T-helper 17 cell (primary cell): ENCODE results near the gene USP35. TPM values are rescaled to one million over a fixed set of nuclear protein-coding genes. Genes with fewer than 3 reads are reported as not detected.

Source experiments
- ATAC-seq: fragments of 150-1000 bp; cut with Tn5 transposase; 2 replicates; pipeline ENCODE4 v1.10.0; 2021; ENCODE audit warnings: mild to moderate bottlenecking, moderate library complexity
- DNase-seq, 3 donors: peaks; one replicate each; pipeline versions ENCODE4 v3.0.0 to v3.0.0-alpha.2; 2020 to 2021
- H3K9me3 ChIP-seq: one replicate; pipeline ENCODE4 v1.7.0; 2013; ENCODE audit warnings: low read length, mild to moderate bottlenecking; ENCODE audit not compliant: control insufficient read depth, poor library complexity, severe bottlenecking
- H3K27ac Mint-ChIP-seq: one replicate; pipeline ENCODE4 v1.8.0; 2022; ENCODE audit warnings: mild to moderate bottlenecking, moderate library complexity, mixed read lengths
- H3K27me3 Mint-ChIP-seq: one replicate; pipeline ENCODE4 v1.8.0; 2022; ENCODE audit warnings: mixed read lengths
- H3K36me3 Mint-ChIP-seq: one replicate; pipeline ENCODE4 v1.8.0; 2022; ENCODE audit warnings: low read depth, mixed read lengths
- H3K4me1 Mint-ChIP-seq: one replicate; pipeline ENCODE4 v1.8.0; 2022; ENCODE audit warnings: mild to moderate bottlenecking, mixed read lengths
- H3K4me3 Mint-ChIP-seq: one replicate; pipeline ENCODE4 v1.8.0; 2022; ENCODE audit warnings: mild to moderate bottlenecking, moderate library complexity, mixed read lengths
- total RNA-seq, 4 donors: library from RNA in 2 of 4; stranded (reverse) in 2 of 4; gene quantifications; one replicate each; pipeline ENCODE4 v1.2.3 and lab custom pipeline; 2022 to 2026

The USP35 gene
- total RNA-seq, 2 donors from 2014 or later, result 10.5 to 13.4 TPM

DNA sequence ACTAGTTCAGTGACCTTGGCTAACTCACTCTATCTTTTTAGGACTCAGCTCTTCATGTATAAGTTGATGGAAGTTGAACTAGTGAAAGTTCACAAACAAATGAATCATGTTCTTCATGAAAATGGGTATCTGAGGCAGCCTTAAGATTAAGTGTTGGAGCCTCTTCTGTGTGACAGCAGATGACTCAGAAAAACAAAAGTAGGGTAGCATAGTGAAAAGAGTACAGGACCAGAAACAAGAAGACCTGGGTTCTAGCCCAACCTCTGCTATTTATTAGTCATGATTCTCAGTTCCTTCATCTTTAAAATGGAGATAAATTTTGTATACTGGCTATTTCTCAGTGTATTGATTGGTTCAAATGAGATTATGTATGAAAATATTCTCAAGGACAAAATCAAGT is 60.2 kb downstream of the USP35 start:
- no peaks in the 10 kb centered on the region for H3K9me3 ChIP-seq
- no peak overlapping the region for H3K4me3 Mint-ChIP-seq
- peaks cover 4% of the 10 kb centered on the region for H3K36me3 Mint-ChIP-seq
- H3K27ac Mint-ChIP-seq, result no peak overlapping the region
- peaks cover 13% of the 10 kb centered on the region for H3K4me1 Mint-ChIP-seq
- ATAC-seq, result no peak
- no peak for DNase-seq
- H3K27me3 Mint-ChIP-seq, result no peaks in the 10 kb centered on the region

DNA sequence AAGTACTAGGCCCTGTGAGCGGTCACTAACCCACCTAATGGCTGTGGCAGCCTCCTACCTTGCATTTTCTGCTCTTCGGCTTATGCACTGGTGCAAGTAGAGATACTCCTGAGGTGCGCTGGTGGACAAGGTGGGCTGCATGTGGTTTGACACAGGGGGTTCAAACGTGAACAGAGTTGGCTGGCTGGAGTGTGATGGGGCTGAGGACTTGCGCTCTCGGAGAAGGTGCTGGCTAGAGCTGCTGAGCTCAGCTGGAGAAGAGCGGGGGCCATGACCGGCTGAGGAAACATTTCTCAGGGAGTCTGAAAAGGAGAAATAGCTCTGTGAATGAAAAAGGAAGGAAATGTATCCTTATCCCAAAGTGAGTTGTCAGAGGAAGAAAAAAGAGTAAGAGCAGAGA is 61.4 kb downstream of the USP35 start:
- peak overlapping the region; percentile 82 for H3K27ac Mint-ChIP-seq
- ATAC-seq, result no peak

DNA sequence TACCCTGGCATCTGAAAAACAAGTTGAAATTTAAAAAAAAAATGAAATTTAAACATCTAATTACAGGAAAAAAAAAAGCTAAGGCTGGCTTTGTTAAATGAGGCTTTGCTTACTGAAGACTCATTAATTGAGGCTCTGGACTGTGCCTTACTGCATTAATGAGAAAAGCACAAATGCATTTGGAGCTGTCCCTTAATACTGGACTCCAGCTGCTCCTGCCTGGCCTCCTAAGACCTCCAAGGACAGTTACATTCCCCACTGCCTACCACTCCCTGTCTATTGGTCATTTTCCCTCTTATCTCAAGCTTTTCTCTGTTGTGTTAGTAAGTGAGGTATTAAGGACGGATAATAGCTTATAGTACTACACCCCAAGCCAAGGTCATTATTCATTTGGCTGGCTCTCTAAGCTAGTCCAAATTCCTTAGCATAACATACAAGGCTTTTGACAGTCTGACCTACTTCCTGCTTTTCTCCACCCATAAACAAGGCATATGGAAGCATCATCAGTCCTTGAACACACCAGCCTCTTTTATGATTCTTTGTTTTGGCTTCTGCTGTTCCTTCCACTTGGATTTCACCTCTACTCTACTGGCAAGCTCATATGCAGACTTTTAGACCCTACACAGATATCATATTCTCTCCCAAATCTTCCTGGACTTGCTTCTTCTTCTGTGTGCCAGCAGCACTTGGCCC is 62.5 kb downstream of the USP35 start:
- no peak overlapping the region for H3K4me3 Mint-ChIP-seq
- no peaks in the 10 kb centered on the region for H3K27me3 Mint-ChIP-seq
- H3K4me1 Mint-ChIP-seq, result peaks cover 5% of the 10 kb centered on the region
- DNase-seq (no peak), ATAC-seq (no peak)
- peak overlapping the region; percentile 82 for H3K27ac Mint-ChIP-seq
- peaks cover 2% of the 10 kb centered on the region for H3K36me3 Mint-ChIP-seq
- no peaks in the 10 kb centered on the region for H3K9me3 ChIP-seq

More for the DNA sequence above, 61.4 kb downstream of the USP35 start:
- Mint-ChIP-seq H3K36me3 (peaks cover 2% of the 10 kb centered on the region), H3K27me3 (no peaks in the 10 kb centered on the region), H3K4me3 (no peak overlapping the region), H3K4me1 (peaks cover 5% of the 10 kb centered on the region)
- no peak for DNase-seq
- no peaks in the 10 kb centered on the region for H3K9me3 ChIP-seq

DNA sequence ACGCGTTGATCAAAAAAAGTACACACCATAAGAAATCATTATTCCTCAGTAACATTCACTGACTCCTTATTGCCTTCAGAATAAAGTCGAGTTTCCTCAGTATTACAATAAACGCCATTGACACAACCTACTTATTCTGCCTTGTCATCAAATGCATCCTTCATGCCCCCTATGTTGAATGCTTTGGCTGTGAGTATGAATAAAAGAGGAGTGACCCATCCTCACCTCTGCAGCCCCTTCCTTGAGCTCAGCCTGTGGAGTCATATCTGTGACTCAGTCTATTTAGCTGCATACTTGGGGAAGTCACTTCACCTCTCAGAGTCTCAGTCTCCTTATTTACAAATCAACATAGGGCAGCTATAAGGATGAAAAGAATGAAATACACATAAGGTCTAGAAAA is 65.1 kb downstream of the USP35 start:
- no peak overlapping the region for H3K27ac Mint-ChIP-seq
- ATAC-seq (no peak), DNase-seq (no peak)
- peaks cover 6% of the 10 kb centered on the region for H3K4me1 Mint-ChIP-seq
- H3K9me3 ChIP-seq, result no peaks in the 10 kb centered on the region
- no peaks in the 10 kb centered on the region for H3K27me3 Mint-ChIP-seq
- H3K36me3 Mint-ChIP-seq, result peaks cover 3% of the 10 kb centered on the region
- no peak overlapping the region for H3K4me3 Mint-ChIP-seq

DNA sequence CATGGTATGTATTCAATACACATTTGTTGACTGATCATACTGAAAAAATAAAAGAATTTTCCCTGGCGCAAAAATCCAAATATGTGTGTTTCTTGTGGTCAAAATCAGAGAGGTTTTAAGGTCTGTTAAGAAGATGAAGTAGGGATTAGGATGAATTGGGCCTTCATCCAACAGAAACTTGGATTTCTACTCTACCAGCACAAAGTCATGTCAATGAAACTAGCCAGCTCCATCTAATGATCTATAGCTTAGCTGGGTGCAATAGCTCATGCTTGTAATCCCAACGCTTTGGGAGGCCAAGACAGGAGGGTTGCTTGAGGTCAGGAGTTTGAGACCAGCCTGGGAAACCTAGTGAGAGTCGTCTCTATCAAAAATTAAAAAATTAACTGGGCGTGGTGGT is 65.5 kb downstream of the USP35 start:
- Mint-ChIP-seq H3K36me3 (peaks cover 3% of the 10 kb centered on the region), H3K4me1 (peaks cover 6% of the 10 kb centered on the region), H3K4me3 (no peak overlapping the region), H3K27ac (no peak overlapping the region), H3K27me3 (no peaks in the 10 kb centered on the region)
- DNase-seq, result no peak
- ATAC-seq, result no peak
- H3K9me3 ChIP-seq, result no peaks in the 10 kb centered on the region

DNA sequence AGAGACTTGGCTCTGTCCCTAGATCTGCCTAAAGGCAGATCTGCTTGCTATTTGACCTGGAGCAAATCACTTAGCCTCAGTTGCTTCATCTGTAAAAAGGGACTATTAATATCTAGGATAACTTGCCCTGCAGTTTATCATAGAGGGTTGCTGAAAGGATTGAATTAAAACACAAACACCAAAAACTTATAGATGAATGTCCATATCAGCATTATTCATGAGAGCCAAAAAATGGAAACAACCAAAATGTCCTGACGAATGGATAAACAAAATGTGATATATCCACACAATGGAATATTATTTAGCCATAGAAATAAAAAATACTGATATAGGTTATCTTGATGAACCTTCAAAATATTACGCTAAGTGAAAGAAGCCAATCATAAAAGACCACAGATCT is 67.2 kb downstream of the USP35 start:
- DNase-seq (no peak), ATAC-seq (no peak)
- Mint-ChIP-seq H3K27ac (no peak overlapping the region), H3K4me3 (peak overlapping the region; percentile 51), H3K27me3 (no peaks in the 10 kb centered on the region), H3K4me1 (peaks cover 4% of the 10 kb centered on the region), H3K36me3 (peaks cover 3% of the 10 kb centered on the region)
- no peaks in the 10 kb centered on the region for H3K9me3 ChIP-seq

DNA sequence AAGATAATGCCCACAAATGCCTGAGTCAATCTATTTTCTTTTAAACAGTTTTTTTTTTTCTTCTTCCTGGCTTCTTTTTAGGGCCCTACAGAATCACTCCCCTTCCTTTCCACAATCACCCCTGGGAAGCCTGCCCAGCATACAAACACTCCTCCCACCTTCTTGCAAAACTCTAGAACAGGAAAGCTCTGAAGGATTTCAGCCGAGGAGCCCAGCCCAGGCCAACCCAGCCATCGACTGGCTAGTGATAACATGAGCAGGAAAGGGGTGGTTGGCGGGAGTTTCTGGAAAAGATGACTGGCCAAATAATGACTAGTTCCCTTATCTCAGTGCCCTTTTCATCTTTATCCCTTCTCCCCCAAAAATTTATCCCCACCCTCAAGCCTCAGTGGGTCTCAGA is 68.2 kb downstream of the USP35 start:
- Mint-ChIP-seq H3K36me3 (peaks cover 3% of the 10 kb centered on the region), H3K27ac (no peak overlapping the region), H3K4me3 (no peak overlapping the region), H3K27me3 (no peaks in the 10 kb centered on the region), H3K4me1 (peaks cover 4% of the 10 kb centered on the region)
- DNase-seq (no peak), ATAC-seq (no peak)
- no peaks in the 10 kb centered on the region for H3K9me3 ChIP-seq

DNA sequence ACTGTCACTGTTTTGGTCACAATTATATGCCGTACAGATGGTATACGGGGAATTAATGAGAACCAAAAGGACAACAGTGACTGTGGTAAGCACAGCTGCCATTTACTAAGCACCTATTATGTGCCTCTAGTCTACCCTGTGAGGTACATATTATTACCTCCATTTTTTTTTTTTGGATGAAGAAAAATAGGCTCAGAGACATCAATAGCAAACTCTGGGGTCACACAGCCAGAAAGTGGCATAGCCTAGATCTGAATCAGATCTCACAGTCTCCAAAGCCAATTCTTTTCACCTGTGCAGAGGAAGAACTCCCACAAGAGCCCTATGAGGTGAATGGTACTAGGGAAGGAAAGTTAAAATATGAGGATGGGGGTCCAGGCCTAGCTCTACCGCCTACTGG is 68.9 kb downstream of the USP35 start:
- Mint-ChIP-seq H3K36me3 (peaks cover 3% of the 10 kb centered on the region), H3K27ac (no peak overlapping the region)
- no peaks in the 10 kb centered on the region for H3K9me3 ChIP-seq

DNA sequence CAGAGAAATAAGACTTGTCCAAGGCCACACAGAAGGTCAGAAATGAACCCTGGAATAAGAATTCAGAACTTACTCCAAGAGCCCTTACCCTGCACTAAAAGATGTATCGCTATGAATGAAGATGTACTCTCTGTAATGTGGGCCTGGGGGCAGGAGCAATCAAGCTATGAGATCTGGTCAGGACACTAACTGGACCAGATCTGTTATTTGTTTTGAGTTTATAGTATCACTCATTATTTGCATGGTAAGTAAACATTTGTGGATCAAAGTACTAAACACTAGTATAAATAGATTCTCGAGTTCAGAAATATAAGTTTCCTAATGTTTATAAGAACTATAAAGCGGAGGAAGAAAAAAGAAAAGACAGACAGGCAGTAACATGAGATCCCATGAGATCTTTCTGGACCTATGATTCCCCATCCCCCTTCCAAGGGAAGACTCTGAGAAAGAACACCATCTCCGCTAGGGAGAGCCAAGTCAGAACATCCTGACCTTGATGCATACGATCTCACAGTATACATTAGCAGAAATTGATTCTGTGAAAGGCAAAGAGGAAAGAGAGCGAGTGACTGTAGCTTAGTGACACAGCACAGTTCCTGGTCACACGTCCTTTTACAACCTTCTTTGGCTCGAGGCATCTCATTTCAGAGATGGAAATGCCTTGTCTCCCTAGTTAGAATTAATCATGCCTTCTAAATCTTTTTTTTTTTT is 71.2 kb downstream of the USP35 start:
- no peak for DNase-seq
- H3K36me3 Mint-ChIP-seq, result peaks cover 3% of the 10 kb centered on the region
- no peak overlapping the region for H3K4me3 Mint-ChIP-seq

More for the DNA sequence above, 68.9 kb downstream of the USP35 start:
- Mint-ChIP-seq H3K4me1 (peaks cover 2% of the 10 kb centered on the region), H3K27me3 (no peaks in the 10 kb centered on the region), H3K4me3 (no peak overlapping the region)
- ATAC-seq, result no peak
- no peak for DNase-seq

DNA sequence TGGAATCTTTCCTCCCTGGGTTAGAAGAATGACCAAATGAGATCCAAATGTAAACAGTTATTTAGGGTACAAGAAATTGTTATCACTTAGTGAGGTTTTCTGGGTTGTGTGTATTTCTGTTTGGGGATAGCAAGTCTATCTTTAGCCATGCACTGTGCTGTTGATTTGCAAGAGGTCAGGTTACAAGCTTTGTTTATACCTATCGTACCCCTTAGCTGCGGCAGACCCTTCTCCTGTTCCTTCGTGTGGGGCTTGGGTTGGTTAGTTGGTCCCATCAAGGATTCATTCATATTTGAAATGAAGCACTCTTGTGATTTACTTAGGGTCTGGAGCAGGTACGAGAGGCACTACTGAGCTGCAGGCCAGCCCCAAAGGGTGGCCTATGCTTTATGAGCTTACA is 72.6 kb downstream of the USP35 start:
- Mint-ChIP-seq H3K36me3 (peaks cover 2% of the 10 kb centered on the region), H3K27ac (no peak overlapping the region), H3K27me3 (no peaks in the 10 kb centered on the region), H3K4me3 (no peak overlapping the region), H3K4me1 (peaks cover 2% of the 10 kb centered on the region)
- no peaks in the 10 kb centered on the region for H3K9me3 ChIP-seq
- ATAC-seq (no peak), DNase-seq (no peak)

More for the DNA sequence above, 71.2 kb downstream of the USP35 start:
- H3K27me3 Mint-ChIP-seq, result no peaks in the 10 kb centered on the region
- no peaks in the 10 kb centered on the region for H3K9me3 ChIP-seq
- ATAC-seq, result no peak
- H3K27ac Mint-ChIP-seq, result peak overlapping the region; percentile 34
- H3K4me1 Mint-ChIP-seq, result peaks cover 2% of the 10 kb centered on the region

DNA sequence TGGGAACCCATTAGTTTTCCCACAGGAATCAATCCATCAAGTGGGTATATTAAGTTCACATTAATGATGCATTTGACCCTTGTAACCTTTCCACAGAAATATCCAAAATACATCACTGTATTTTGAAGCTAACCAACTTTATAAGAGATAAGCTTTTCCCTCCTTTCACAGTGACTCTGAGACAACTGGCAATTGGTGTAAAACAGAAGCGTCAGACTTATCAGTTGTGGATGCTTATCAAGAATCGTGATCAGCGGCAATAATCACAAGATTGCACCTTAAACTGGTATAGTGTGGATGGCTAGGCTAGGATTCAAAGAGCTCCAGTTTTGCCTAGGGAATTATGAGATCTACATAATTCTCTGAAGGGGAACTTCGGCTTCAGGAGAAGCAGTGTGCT is 73.1 kb downstream of the USP35 start:
- ATAC-seq, result no peak
- DNase-seq, result no peak
- Mint-ChIP-seq H3K36me3 (peaks cover 2% of the 10 kb centered on the region), H3K27ac (no peak overlapping the region), H3K4me1 (peaks cover 5% of the 10 kb centered on the region), H3K4me3 (no peak overlapping the region), H3K27me3 (no peaks in the 10 kb centered on the region)
- no peaks in the 10 kb centered on the region for H3K9me3 ChIP-seq

DNA sequence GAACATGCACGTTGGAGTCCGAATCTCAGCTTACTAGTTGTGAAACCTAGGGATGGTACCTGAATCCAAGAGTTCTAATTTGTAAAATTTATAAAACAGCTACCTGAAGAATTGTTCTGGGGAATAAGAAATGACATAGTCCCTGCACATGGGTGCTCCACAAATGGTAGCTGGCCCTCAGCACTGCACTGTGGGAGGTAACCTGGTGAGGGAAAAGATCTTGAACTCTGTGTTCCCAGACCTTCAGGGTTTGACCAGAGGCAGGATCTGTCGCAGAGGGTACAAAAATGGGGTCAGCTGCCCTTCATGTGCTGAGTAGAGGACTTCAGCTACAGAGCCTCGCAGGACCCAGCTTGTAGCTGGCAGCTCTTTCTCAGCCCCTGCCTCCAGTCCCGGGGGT is 73.5 kb downstream of the USP35 start:
- H3K36me3 Mint-ChIP-seq, result peaks cover 2% of the 10 kb centered on the region
- no peak overlapping the region for H3K27ac Mint-ChIP-seq
- no peaks in the 10 kb centered on the region for H3K9me3 ChIP-seq
- H3K4me3 Mint-ChIP-seq, result no peak overlapping the region
- H3K27me3 Mint-ChIP-seq, result no peaks in the 10 kb centered on the region
- DNase-seq (no peak), ATAC-seq (no peak)
- H3K4me1 Mint-ChIP-seq, result peaks cover 5% of the 10 kb centered on the region

DNA sequence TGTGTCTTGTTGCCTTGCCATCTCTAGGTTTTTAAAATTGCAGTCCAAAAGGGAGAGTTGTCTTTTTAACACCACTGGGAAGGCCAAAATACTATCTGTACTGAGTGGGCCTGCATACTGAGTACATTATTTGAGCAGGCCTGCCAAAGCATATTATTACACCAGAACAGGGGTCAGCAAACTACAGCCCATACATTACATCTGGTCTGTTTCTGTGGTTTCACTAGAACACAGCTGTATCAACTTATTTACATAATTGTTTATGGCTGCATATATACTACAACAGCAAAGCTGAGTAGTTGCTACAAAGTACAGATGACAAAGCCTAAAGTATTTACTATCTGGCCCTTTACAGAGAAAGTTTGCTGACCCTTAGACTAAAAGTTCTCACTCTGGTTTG is 74.0 kb downstream of the USP35 start:
- no peaks in the 10 kb centered on the region for H3K9me3 ChIP-seq
- no peak for DNase-seq
- peaks cover 5% of the 10 kb centered on the region for H3K4me1 Mint-ChIP-seq
- H3K36me3 Mint-ChIP-seq, result peaks cover 2% of the 10 kb centered on the region
- ATAC-seq, result no peak
- H3K27ac Mint-ChIP-seq, result no peak overlapping the region
- H3K27me3 Mint-ChIP-seq, result no peaks in the 10 kb centered on the region
- H3K4me3 Mint-ChIP-seq, result no peak overlapping the region
